T-helper 1 cell treated with Interleukin-12 subunit alpha and Interleukin-12 subunit beta and Interleukin-4 antibody, amounts not matched to agents 30 μg/mL and 1 μg/mL, for 36 hours (primary cell): ENCODE data around the gene JAK2.
"Not testable (repeated sequence)": the region's sequence is repeated elsewhere in the genome, so short reads cannot be mapped to it uniquely, and the experiment has no call there.

ENCODE experiments used
- H3K27ac Mint-ChIP-seq: one replicate; pipeline ENCODE4 v1.8.0; 2021; ENCODE audit warnings: mild to moderate bottlenecking, mixed read lengths
- H3K27me3 Mint-ChIP-seq: one replicate; pipeline ENCODE4 v1.8.0; 2021; ENCODE audit warnings: low read depth, mixed read lengths
- H3K36me3 Mint-ChIP-seq: one replicate; pipeline ENCODE4 v1.8.0; 2021; ENCODE audit warnings: low read depth, mixed read lengths
- H3K4me1 Mint-ChIP-seq: one replicate; pipeline ENCODE4 v1.8.0; 2021; ENCODE audit warnings: low read depth, mixed read lengths
- H3K4me3 Mint-ChIP-seq: one replicate; pipeline ENCODE4 v1.8.0; 2021; ENCODE audit warnings: mild to moderate bottlenecking, moderate library complexity, mixed read lengths
- H3K9me3 Mint-ChIP-seq: one replicate; pipeline ENCODE4 v1.8.0; 2021; ENCODE audit warnings: mixed read lengths

The JAK2 gene

GRCh38 chr9:4984621-4985385 lies at the start of gene JAK2:
Gene JAK2, plus strand, starts transcription at chr9:4985272. Its CDS starts 36,716 bp downstream, at chr9:5021988.
- Mint-ChIP-seq H3K4me1 (peaks cover 43% of the 10 kb centered on the region), H3K36me3 (peaks cover 14% of the 10 kb centered on the region), H3K27ac (peak within 1 kb of the TSS; percentile 97), H3K27me3 (no peaks in the 10 kb centered on the region), H3K4me3 (peak within 1 kb of the TSS; percentile 94), H3K9me3 (no peaks in the 10 kb centered on the region)

GRCh38 chr9:4936277-4936676 lies 48.8 kb upstream of the JAK2 start:
- Mint-ChIP-seq H3K27ac (peak overlapping the region; percentile 90), H3K4me1 (peaks cover 49% of the 10 kb centered on the region), H3K4me3 (peak overlapping the region; percentile 56), H3K36me3 (peaks cover 8% of the 10 kb centered on the region), H3K9me3 (no peaks in the 10 kb centered on the region), H3K27me3 (no peaks in the 10 kb centered on the region)

- Mint-ChIP-seq H3K4me3 (peak overlapping the region; percentile 77), H3K4me1 (peaks cover 49% of the 10 kb centered on the region), H3K27ac (peak overlapping the region; percentile 92), H3K36me3 (peaks cover 8% of the 10 kb centered on the region), H3K27me3 (no peaks in the 10 kb centered on the region), H3K9me3 (no peaks in the 10 kb centered on the region)
These were observed 48.2 kb upstream of the JAK2 start for GRCh38 chr9:4936823-4937222.

- Mint-ChIP-seq H3K9me3 (no peaks in the 10 kb centered on the region), H3K4me1 (peaks cover 50% of the 10 kb centered on the region), H3K36me3 (peaks cover 6% of the 10 kb centered on the region), H3K27me3 (no peaks in the 10 kb centered on the region), H3K27ac (peak overlapping the region; percentile 92), H3K4me3 (peak overlapping the region; percentile 77)
These were observed 47.6 kb upstream of the JAK2 start for GRCh38 chr9:4937446-4937845.

GRCh38 chr9:4938496-4938895 lies 46.6 kb upstream of the JAK2 start:
- Mint-ChIP-seq H3K27me3 (no peaks in the 10 kb centered on the region), H3K4me3 (peak overlapping the region; percentile 45), H3K27ac (peak overlapping the region; percentile 81), H3K9me3 (no peaks in the 10 kb centered on the region), H3K36me3 (peaks cover 4% of the 10 kb centered on the region), H3K4me1 (peaks cover 55% of the 10 kb centered on the region)

GRCh38 chr9:4939118-4939561 lies 45.9 kb upstream of the JAK2 start:
- H3K4me1 Mint-ChIP-seq, result peaks cover 58% of the 10 kb centered on the region
- H3K27me3 Mint-ChIP-seq, result no peaks in the 10 kb centered on the region
- H3K4me3 Mint-ChIP-seq, result peak overlapping the region; percentile 45

GRCh38 chr9:4942042-4942691 lies 42.9 kb upstream of the JAK2 start:
- H3K27me3 Mint-ChIP-seq, H3K36me3 Mint-ChIP-seq, H3K4me3 Mint-ChIP-seq, H3K9me3 Mint-ChIP-seq: not testable (repeated sequence)
- peaks cover 55% of the 10 kb centered on the region for H3K4me1 Mint-ChIP-seq
- H3K27ac Mint-ChIP-seq, result peak overlapping the region; percentile 47

More at GRCh38 chr9:4939118-4939561, 45.9 kb upstream of the JAK2 start:
- H3K36me3 Mint-ChIP-seq, result peaks cover 4% of the 10 kb centered on the region
- H3K9me3 Mint-ChIP-seq, result no peaks in the 10 kb centered on the region
- peak overlapping the region; percentile 81 for H3K27ac Mint-ChIP-seq

GRCh38 chr9:4943346-4943745 lies 41.7 kb upstream of the JAK2 start:
- no peak overlapping the region for H3K27ac Mint-ChIP-seq
- peaks cover 4% of the 10 kb centered on the region for H3K9me3 Mint-ChIP-seq
- H3K4me1 Mint-ChIP-seq, result peaks cover 45% of the 10 kb centered on the region
- H3K4me3 Mint-ChIP-seq, result no peak overlapping the region
- H3K27me3 Mint-ChIP-seq, result no peaks in the 10 kb centered on the region
- H3K36me3 Mint-ChIP-seq, result peaks cover 7% of the 10 kb centered on the region

GRCh38 chr9:4944431-4945211 lies 40.5 kb upstream of the JAK2 start:
- H3K9me3 Mint-ChIP-seq, H3K36me3 Mint-ChIP-seq, H3K27me3 Mint-ChIP-seq: not testable (repeated sequence)
- Mint-ChIP-seq H3K4me3 (peak overlapping the region; percentile 30), H3K4me1 (peaks cover 32% of the 10 kb centered on the region), H3K27ac (peak overlapping the region; percentile 82)

- no peak overlapping the region for H3K4me3 Mint-ChIP-seq
- H3K4me1 Mint-ChIP-seq, result peaks cover 24% of the 10 kb centered on the region
- H3K27me3 Mint-ChIP-seq, result no peaks in the 10 kb centered on the region
- peaks cover 10% of the 10 kb centered on the region for H3K36me3 Mint-ChIP-seq
- H3K27ac Mint-ChIP-seq, result no peak overlapping the region
- H3K9me3 Mint-ChIP-seq, result peaks cover 4% of the 10 kb centered on the region
These were observed 38.1 kb upstream of the JAK2 start for GRCh38 chr9:4946937-4947336.

GRCh38 chr9:4955836-4956235 lies 29.2 kb upstream of the JAK2 start:
- H3K27ac Mint-ChIP-seq, result no peak overlapping the region
- H3K27me3 Mint-ChIP-seq, result no peaks in the 10 kb centered on the region
- no peaks in the 10 kb centered on the region for H3K4me1 Mint-ChIP-seq
- peaks cover 6% of the 10 kb centered on the region for H3K36me3 Mint-ChIP-seq
- peaks cover 10% of the 10 kb centered on the region for H3K9me3 Mint-ChIP-seq
- H3K4me3 Mint-ChIP-seq, result no peak overlapping the region

GRCh38 chr9:4959031-4959430 lies 26.0 kb upstream of the JAK2 start:
- Mint-ChIP-seq H3K27ac (no peak overlapping the region), H3K27me3 (no peaks in the 10 kb centered on the region), H3K9me3 (peaks cover 26% of the 10 kb centered on the region), H3K4me3 (no peak overlapping the region), H3K36me3 (peaks cover 14% of the 10 kb centered on the region), H3K4me1 (peaks cover 10% of the 10 kb centered on the region)

- H3K4me3 Mint-ChIP-seq, result no peak overlapping the region
- no peaks in the 10 kb centered on the region for H3K27me3 Mint-ChIP-seq
- H3K9me3 Mint-ChIP-seq, result peaks cover 29% of the 10 kb centered on the region
- H3K4me1 Mint-ChIP-seq, result peaks cover 22% of the 10 kb centered on the region
- peaks cover 19% of the 10 kb centered on the region for H3K36me3 Mint-ChIP-seq
- no peak overlapping the region for H3K27ac Mint-ChIP-seq
These were observed 23.0 kb upstream of the JAK2 start for GRCh38 chr9:4962085-4962484.

GRCh38 chr9:4964540-4964939 lies 20.5 kb upstream of the JAK2 start:
- H3K36me3 Mint-ChIP-seq, result peaks cover 19% of the 10 kb centered on the region
- peaks cover 32% of the 10 kb centered on the region for H3K4me1 Mint-ChIP-seq
- no peaks in the 10 kb centered on the region for H3K27me3 Mint-ChIP-seq
- peaks cover 29% of the 10 kb centered on the region for H3K9me3 Mint-ChIP-seq
- H3K27ac Mint-ChIP-seq, result no peak overlapping the region
- no peak overlapping the region for H3K4me3 Mint-ChIP-seq
